OCI-LY7 (cell line): ENCODE data around the gene CCDC187. TPM values are rescaled to one million over a fixed set of nuclear protein-coding genes. Genes with fewer than 3 reads are reported as not detected.

Source experiments
- BruUV-seq: library from RNA; stranded (reverse); fragments of 400-500 nt; replicated peaks from 2 replicates; lab custom pipeline; 2021; lab: Mats Ljungman, UMichigan
- CTCF ChIA-PET: fragments of 300-600 bp; sonication (Branson Sonifier 250); formaldehyde crosslinking; loops from one replicate; lab custom pipeline; 2022; ENCODE audit warnings: antibody characterized with exemption; ENCODE audit not compliant: unreplicated experiment; lab: Charles Lee
- POLR2A ChIA-PET: fragments of 300-600 bp; sonication (Branson Sonifier 250); formaldehyde crosslinking; loops from one replicate; lab custom pipeline; 2022; ENCODE audit warnings: antibody characterized with exemption; lab: Charles Lee
- DNase-seq: peaks from one replicate; pipeline ENCODE4 v3.0.0-alpha.2; 2015; ENCODE audit warnings: low spot score
- H2AFZ ChIP-seq: fragments of 200-600 bp; sonication (generic), shearing (Covaris generic); 2 replicates; pipeline ENCODE4 v1.6.1; 2014; ENCODE audit warnings: mild to moderate bottlenecking, antibody characterized with exemption, low read length, moderate library complexity
- H3K27ac ChIP-seq: fragments of 200-600 bp; sonication (generic); 2 replicates; pipeline ENCODE4 v1.5.1; 2014; ENCODE audit warnings: mixed run types, low read depth, mild to moderate bottlenecking, moderate library complexity, low read length, inconsistent platforms; ENCODE audit not compliant: poor library complexity, severe bottlenecking
- H3K36me3 ChIP-seq: fragments of 200-600 bp; sonication (generic); 2 replicates; pipeline ENCODE4 v1.6.1; 2014; ENCODE audit warnings: mild to moderate bottlenecking, antibody characterized with exemption, low read length, moderate library complexity, mixed read lengths; ENCODE audit not compliant: insufficient read depth
- H3K4me1 ChIP-seq: fragments of 200-600 bp; sonication (generic); 2 replicates; pipeline ENCODE4 v1.5.1; 2014; ENCODE audit warnings: mild to moderate bottlenecking, low read length; ENCODE audit not compliant: insufficient read depth, poor library complexity, severe bottlenecking
- H3K4me2 ChIP-seq: fragments of 200-600 bp; sonication (generic); 2 replicates; pipeline ENCODE4 v1.6.1; 2014; ENCODE audit warnings: mild to moderate bottlenecking, low read length
- H3K4me3 ChIP-seq: fragments of 200-600 bp; sonication (generic); 2 replicates; pipeline ENCODE4 v1.5.1; 2014; ENCODE audit warnings: mild to moderate bottlenecking, low read depth, low read length; ENCODE audit not compliant: poor library complexity, severe bottlenecking
- H3K79me2 ChIP-seq: fragments of 200-600 bp; sonication (generic); 2 replicates; pipeline ENCODE4 v1.6.1; 2016; ENCODE audit warnings: low read depth, mild to moderate bottlenecking, low read length, moderate library complexity, mixed read lengths; ENCODE audit not compliant: insufficient read depth
- H3K9me2 ChIP-seq: fragments of 200-600 bp; sonication (generic); 2 replicates; pipeline ENCODE4 v1.6.1; 2016; ENCODE audit warnings: mild to moderate bottlenecking, low read length, mixed read lengths; ENCODE audit not compliant: insufficient read depth
- H3K9me3 ChIP-seq: fragments of 200-600 bp; sonication (generic); 2 replicates; pipeline ENCODE4 v1.6.1; 2014; ENCODE audit warnings: mild to moderate bottlenecking, mixed run types, low read length, mixed read lengths
- H4K20me1 ChIP-seq: fragments of 200-600 bp; sonication (generic); 2 replicates; pipeline ENCODE4 v1.6.1; 2014; ENCODE audit warnings: mild to moderate bottlenecking, antibody characterized with exemption, low read length, moderate library complexity, mixed read lengths; ENCODE audit not compliant: insufficient read depth
- EZH2phosphoT487 ChIP-seq: fragments of 200-600 bp; sonication (generic); IDR thresholded peaks from 2 replicates; pipeline ENCODE4 v1.6.1; 2018; ENCODE audit warnings: low read depth, borderline replicate concordance, mild to moderate bottlenecking, mixed run types, antibody characterized with exemption, low read length, moderate library complexity, mixed read lengths
- intact Hi-C: fragments of 100-400 bp; cut with micrococcal nuclease; formaldehyde crosslinking; loops from one replicate; pipeline ENCODE4 v1.10.0; 2022; ENCODE audit not compliant: unreplicated experiment
- total RNA-seq, 2 experiments: library from RNA; depleted of rRNA in 1 of 2; stranded (reverse); fragments of >200 nt in 1 of 2; shearing (Covaris generic) in 1 of 2; gene quantifications; 2 replicates each; pipeline ENCODE4 v1.2.3, GENCODE V29; 2014 to 2022
- TF ChIP-seq, protein P1 (sequence below): fragments of 200-600 bp; sonication (generic); conservative IDR thresholded peaks from 2 replicates; pipeline ENCODE4 v1.5.1; 2014; ENCODE audit warnings: mild to moderate bottlenecking, antibody characterized with exemption, low read length, moderate library complexity, mixed read lengths

Gene CCDC187
- total RNA-seq, 2 experiments from 2014 or later = not detected

DNA sequence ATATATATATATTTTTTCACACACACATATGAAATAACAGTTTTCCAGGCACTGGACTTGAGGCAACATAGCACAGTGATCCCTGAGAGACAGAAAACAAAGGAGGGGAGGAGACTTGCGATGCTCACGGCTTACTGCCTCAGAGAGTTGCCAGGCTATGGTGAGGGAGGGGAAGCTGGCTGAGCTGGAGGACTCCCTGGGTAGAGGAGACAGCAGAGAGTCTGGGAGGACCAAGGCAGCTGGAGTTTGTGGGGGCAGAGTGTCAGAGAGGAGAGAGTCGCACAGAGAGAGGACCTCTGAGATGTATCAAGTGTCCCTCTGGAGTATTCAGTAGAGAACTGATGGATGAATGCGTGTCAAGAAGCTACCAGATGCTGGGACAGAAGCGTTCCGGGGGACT lies 35.2 kb downstream of the CCDC187 start:
- Histone ChIP-seq H2AFZ (no peak overlapping the region), H3K4me2 (no peak overlapping the region), H3K4me1 (peaks cover 9% of the 10 kb centered on the region), H3K9me2 (no peaks in the 10 kb centered on the region), H3K4me3 (no peak overlapping the region), H4K20me1 (no peaks in the 10 kb centered on the region), H3K36me3 (no peaks in the 10 kb centered on the region), H3K79me2 (no peaks in the 10 kb centered on the region), H3K27ac (no peak overlapping the region), H3K9me3 (no peaks in the 10 kb centered on the region)
- TF ChIP-seq, protein P1, sequence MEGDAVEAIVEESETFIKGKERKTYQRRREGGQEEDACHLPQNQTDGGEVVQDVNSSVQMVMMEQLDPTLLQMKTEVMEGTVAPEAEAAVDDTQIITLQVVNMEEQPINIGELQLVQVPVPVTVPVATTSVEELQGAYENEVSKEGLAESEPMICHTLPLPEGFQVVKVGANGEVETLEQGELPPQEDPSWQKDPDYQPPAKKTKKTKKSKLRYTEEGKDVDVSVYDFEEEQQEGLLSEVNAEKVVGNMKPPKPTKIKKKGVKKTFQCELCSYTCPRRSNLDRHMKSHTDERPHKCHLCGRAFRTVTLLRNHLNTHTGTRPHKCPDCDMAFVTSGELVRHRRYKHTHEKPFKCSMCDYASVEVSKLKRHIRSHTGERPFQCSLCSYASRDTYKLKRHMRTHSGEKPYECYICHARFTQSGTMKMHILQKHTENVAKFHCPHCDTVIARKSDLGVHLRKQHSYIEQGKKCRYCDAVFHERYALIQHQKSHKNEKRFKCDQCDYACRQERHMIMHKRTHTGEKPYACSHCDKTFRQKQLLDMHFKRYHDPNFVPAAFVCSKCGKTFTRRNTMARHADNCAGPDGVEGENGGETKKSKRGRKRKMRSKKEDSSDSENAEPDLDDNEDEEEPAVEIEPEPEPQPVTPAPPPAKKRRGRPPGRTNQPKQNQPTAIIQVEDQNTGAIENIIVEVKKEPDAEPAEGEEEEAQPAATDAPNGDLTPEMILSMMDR = no peak
- TF ChIP-seq EZH2phosphoT487 = no peak
- BruUV-seq = no TSS peak
- DNase-seq = no peak
- ChIA-PET POLR2A (no interaction called here), CTCF (interaction anchor here (0.5 kb wide), 1 partner anchor 109 kb away, joined by 3 read pairs; no protein-coding TSS in a partner anchor)
- intact Hi-C loops = no loop called here

DNA sequence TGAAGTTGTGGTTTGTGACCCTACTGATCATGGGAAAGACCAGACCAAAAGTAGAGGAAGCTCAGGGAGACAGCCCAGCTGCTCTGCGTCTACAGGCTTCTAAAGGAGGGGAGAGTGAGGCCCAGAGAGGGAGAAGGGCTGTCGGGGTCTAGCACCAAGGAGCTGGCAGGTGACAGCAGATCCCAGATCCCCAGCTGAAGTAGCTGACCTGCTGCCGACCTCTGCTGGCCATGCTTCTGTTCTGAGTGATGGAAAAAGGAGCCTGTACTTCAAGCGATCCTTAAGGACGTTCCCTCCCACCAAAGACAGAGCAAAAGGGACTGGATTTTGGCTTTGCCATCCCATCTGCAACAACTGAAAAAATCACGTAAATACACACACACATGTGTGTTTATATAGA lies 35.6 kb downstream of the CCDC187 start:
- Histone ChIP-seq H3K27ac (no peak overlapping the region), H3K9me2 (no peaks in the 10 kb centered on the region), H3K79me2 (no peaks in the 10 kb centered on the region), H2AFZ (no peak overlapping the region), H3K4me3 (no peak overlapping the region), H3K36me3 (no peaks in the 10 kb centered on the region), H3K4me1 (peaks cover 9% of the 10 kb centered on the region), H4K20me1 (no peaks in the 10 kb centered on the region), H3K4me2 (no peak overlapping the region), H3K9me3 (no peaks in the 10 kb centered on the region)
- TF ChIP-seq, protein P1 = no peak; the same call in 1 of the 2 replicates
- TF ChIP-seq EZH2phosphoT487 = no peak
- DNase-seq = peak; percentile 17
- CTCF ChIA-PET = interaction anchor here (0.5 kb wide), 1 partner anchor 108 kb away, joined by 3 read pairs; no protein-coding TSS in a partner anchor
- POLR2A ChIA-PET = interaction anchor here (0.6 kb wide), 1 partner anchor 400 kb away, joined by 3 read pairs; no protein-coding TSS in a partner anchor
- intact Hi-C loops = no loop called here
- no TSS peak for BruUV-seq
